ENCODE results near the gene UNC45A. TPM values are rescaled to one million over a fixed set of nuclear protein-coding genes. Genes with fewer than 3 reads are reported as not detected.
A peak's percentile ranks its signal among the peaks of the same experiment; 100 is the strongest.

The UNC45A gene
- total RNA-seq, 1 donor = 14.4 TPM

DNA sequence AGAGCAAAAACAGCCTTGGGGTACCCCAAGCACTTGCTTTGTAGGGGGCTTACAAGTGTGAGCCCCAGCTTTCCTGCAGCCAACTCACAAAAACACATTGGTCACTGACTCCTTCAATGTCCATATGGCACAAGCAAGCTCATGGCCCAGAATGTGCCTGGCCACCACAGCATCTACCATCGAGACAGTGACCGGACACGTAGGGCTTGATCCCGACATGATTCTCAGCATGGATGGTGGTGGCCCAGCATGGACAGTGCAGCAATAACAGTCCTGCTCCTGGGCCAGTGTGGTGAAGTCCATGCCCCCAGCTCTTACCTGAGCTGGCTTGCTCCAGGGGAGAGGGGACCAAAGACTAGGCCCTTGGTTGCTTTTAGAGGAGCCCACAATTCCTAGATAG is 6.0 kb downstream of the UNC45A start:
- no peak overlapping the region for H3K4me3 ChIP-seq (ENCODE audit: low read length)
- peaks cover 6% of the 10 kb centered on the region for H3K4me1 ChIP-seq (ENCODE audit: insufficient read depth, low read length)
- H3K27me3 ChIP-seq (ENCODE audit: insufficient read depth, low read length) = no peaks in the 10 kb centered on the region
- no peaks in the 10 kb centered on the region for H3K9me3 ChIP-seq (ENCODE audit: low read depth, low read length)

DNA sequence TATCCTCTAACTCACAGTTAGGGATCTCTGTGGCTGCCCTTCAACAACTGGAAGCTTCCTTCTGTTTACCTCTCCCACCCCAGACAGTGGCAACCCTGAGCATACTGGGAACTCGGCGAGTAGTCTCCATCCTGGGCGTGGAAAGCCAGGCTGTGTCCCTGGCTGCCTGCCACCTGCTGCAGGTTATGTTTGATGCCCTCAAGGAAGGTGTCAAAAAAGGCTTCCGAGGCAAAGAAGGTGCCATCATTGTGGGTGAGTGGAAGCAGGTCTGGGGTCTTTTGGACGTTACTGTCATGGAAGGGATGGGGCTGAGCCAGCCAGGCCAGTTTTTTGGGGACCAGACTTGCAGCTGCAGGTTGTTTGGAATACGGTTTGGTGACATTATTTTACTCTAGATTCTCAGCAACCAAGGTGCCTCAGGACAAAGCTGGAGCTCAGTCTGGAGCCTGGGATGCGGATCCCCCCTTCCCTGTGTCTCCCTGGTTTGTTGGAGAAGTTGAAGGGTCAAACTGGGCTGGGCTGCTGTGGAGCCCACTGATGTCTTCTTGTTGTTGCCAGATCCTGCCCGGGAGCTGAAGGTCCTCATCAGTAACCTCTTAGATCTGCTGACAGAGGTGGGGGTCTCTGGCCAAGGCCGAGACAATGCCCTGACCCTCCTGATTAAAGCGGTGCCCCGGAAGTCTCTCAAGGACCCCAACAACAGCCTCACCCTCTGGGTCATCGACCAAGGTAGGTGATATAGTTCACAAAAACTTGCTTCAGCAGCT is 7.5 kb downstream of the UNC45A start:
- Histone ChIP-seq H3K9me3 (ENCODE audit: low read depth, low read length) (no peaks in the 10 kb centered on the region), H3K4me3 (ENCODE audit: low read length) (no peak overlapping the region), H3K27me3 (ENCODE audit: insufficient read depth, low read length) (no peaks in the 10 kb centered on the region), H3K4me1 (ENCODE audit: insufficient read depth, low read length) (no peaks in the 10 kb centered on the region)

DNA sequence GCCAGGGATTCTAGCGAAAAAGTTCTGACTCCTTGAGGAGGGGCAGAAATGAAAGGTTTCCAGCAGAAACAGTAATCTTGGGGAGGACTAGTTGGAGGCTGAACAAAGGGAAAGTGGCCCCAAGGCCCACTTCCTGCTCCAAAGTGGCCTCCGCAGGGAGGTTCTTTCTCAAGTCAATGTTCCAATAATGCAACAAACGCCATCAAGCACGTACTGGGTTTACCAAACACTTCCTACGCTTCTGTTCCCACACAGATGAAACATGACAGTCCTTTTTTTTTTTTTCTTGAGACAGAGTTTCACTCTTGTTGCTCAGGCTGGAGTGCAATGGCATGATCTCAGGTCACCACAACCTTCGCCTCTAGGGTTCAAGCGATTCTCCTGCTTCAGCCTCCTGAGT is 10.0 kb downstream of the UNC45A start:
- Histone ChIP-seq H3K4me1 (ENCODE audit: insufficient read depth, low read length) (peaks cover 8% of the 10 kb centered on the region), H3K9me3 (ENCODE audit: low read depth, low read length) (no peaks in the 10 kb centered on the region), H3K4me3 (ENCODE audit: low read length) (no peak overlapping the region), H3K27me3 (ENCODE audit: insufficient read depth, low read length) (no peaks in the 10 kb centered on the region)

DNA sequence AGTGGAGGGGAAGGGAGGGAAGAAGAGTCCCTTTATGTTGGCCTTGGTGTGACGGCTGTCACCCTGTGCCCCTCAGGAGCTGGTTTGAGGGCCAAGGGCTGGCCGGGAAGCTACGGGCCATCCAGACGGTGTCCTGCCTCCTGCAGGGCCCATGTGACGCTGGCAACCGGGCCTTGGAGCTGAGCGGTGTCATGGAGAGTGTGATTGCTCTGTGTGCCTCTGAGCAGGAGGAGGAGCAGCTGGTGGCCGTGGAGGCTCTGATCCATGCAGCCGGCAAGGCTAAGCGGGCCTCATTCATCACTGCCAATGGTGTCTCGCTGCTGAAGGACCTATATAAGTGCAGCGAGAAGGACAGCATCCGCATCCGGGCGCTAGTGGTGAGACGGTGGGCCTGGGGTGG is 11.5 kb downstream of the UNC45A start:
- no peaks in the 10 kb centered on the region for H3K9me3 ChIP-seq (ENCODE audit: low read depth, low read length)
- no peaks in the 10 kb centered on the region for H3K27me3 ChIP-seq (ENCODE audit: insufficient read depth, low read length)
- peaks cover 8% of the 10 kb centered on the region for H3K4me1 ChIP-seq (ENCODE audit: insufficient read depth, low read length)
- no peak overlapping the region for H3K4me3 ChIP-seq (ENCODE audit: low read length)

DNA sequence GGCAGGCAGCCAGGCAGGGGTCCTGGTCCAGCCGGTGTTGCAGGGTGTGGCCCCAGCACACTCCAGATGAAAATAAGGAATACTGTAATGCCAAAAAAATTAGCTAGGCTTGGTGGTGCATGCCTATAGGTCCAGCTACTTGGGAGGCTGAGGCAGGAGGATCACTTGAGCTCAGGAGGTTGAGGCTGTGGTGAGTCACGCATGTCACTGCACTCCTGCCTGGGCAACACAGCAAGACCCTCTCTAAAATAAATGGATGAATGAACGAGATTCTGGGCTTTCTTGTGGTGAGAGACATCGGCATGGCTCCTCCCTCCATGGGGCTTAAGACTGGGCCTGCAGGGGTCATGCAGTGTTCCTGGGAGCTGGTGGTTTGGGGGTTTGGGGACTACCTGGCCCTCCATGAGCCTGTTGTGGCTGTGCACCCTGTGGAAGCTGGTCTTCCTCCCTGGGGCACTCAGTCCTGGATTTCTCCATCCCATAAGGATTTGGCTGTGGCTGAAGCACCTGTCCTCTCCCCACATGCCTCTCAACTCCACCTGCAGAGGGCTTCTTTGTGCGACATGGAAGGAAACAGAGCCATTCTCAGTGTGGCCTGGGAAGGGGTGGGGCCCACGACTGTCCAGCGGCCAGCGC is 12.0 kb downstream of the UNC45A start:
- Histone ChIP-seq H3K4me1 (ENCODE audit: insufficient read depth, low read length) (peaks cover 8% of the 10 kb centered on the region), H3K9me3 (ENCODE audit: low read depth, low read length) (no peaks in the 10 kb centered on the region), H3K4me3 (ENCODE audit: low read length) (no peak overlapping the region), H3K27me3 (ENCODE audit: insufficient read depth, low read length) (no peaks in the 10 kb centered on the region)

DNA sequence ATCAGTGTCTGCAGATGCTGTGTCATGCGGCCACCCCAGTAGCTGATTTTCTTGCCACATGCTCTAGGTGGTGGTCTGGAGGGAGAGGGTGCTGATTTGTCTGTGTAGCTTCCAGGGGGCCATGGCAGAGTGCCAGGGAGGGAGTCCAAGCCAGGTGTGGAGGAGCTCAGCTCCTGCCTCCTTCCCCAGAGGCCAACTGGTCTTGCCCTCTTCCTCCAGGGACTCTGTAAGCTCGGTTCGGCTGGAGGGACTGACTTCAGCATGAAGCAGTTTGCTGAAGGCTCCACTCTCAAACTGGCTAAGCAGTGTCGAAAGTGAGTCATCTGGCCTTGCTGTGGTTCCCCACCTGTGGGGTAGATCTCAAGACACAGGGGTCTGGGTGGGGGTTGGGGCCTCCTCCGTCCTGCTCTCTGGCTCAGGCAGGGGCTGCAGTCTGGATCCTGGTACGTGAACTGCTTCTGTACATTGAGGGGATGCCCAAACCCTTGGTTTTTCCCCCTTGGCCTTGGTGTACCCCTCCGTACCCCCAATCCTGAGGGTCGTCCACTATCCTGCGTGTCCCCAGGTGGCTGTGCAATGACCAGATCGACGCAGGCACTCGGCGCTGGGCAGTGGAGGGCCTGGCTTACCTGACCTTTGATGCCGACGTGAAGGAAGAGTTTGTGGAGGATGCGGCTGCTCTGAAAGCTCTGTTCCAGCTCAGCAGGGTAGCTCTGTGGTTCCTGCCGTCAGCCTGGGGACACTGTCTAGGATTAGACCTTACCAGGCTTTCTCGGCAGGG is 12.7 kb downstream of the UNC45A start:
- Histone ChIP-seq H3K27me3 (ENCODE audit: insufficient read depth, low read length) (no peaks in the 10 kb centered on the region), H3K4me3 (ENCODE audit: low read length) (no peak overlapping the region), H3K4me1 (ENCODE audit: insufficient read depth, low read length) (peaks cover 8% of the 10 kb centered on the region), H3K9me3 (ENCODE audit: low read depth, low read length) (no peaks in the 10 kb centered on the region)

DNA sequence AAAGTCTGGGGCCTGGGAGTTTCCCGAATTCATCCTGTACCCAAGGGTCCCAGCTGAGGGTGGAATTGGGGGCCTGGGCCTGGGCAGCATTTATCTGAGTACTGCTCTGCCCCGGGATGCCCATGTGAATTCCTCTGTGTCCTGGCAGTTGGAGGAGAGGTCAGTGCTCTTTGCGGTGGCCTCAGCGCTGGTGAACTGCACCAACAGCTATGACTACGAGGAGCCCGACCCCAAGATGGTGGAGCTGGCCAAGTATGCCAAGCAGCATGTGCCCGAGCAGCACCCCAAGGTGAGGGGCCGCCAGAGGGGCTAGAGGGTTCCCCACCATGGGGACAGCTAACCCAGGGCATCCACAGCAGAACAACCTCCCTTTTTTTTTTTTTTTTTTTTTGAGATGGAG is 13.4 kb downstream of the UNC45A start:
- Histone ChIP-seq H3K27me3 (ENCODE audit: insufficient read depth, low read length) (no peaks in the 10 kb centered on the region), H3K9me3 (ENCODE audit: low read depth, low read length) (no peaks in the 10 kb centered on the region), H3K4me1 (ENCODE audit: insufficient read depth, low read length) (peaks cover 8% of the 10 kb centered on the region), H3K4me3 (ENCODE audit: low read length) (no peak overlapping the region)

DNA sequence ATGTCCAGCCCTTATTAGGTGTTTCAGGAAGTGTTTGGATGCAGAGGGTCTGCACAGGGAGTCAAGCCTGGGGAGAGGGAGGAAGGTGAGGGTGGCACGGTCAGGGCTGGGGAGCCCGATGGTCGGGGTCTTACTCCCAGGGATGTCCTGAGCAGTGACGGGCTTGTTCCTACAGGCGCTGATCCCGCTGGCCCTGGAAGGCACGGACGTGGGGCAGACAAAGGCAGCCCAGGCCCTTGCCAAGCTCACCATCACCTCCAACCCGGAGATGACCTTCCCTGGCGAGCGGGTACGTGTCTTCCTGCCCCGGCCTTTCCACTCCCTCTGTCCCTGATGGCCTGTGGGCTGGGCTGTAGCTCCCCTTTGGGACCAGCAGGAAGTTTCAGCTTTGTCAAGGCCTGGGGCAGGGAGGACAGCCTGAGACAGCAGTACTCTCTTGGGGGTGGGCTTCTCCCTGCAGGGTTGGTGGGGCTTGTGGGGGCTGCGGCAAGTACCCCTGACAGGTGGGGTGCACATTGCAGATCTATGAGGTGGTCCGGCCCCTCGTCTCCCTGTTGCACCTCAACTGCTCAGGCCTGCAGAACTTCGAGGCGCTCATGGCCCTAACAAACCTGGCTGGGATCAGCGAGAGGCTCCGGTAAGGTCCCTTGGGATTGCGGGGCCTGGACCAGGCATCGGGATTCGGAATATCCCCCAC is 15.0 kb downstream of the UNC45A start:
- no peak overlapping the region for H3K4me3 ChIP-seq (ENCODE audit: low read length)
- H3K4me1 ChIP-seq (ENCODE audit: insufficient read depth, low read length) = peaks cover 16% of the 10 kb centered on the region
- no peaks in the 10 kb centered on the region for H3K27me3 ChIP-seq (ENCODE audit: insufficient read depth, low read length)
- no peaks in the 10 kb centered on the region for H3K9me3 ChIP-seq (ENCODE audit: low read depth, low read length)

DNA sequence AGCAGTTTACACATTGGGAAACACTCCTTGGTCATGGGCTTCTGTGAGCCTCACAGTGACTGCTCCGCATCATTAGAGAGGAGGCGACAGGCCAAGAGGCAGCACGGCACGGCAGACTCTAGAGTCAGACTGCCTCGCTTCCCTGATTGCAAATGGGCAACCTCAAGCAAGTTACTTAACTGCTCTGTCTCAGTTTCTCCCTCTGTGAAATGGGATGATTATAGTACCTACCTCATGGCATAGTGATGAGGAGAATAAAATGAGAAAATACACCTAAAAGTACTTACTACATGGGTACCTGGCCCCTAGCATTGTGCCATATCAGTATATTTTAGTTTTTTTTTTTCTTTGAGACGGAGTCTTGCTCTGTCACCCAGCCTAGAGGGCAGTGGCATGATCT is 15.6 kb downstream of the UNC45A start:
- Histone ChIP-seq H3K4me1 (ENCODE audit: insufficient read depth, low read length) (peaks cover 22% of the 10 kb centered on the region), H3K4me3 (ENCODE audit: low read length) (no peak overlapping the region), H3K27me3 (ENCODE audit: insufficient read depth, low read length) (no peaks in the 10 kb centered on the region), H3K9me3 (ENCODE audit: low read depth, low read length) (no peaks in the 10 kb centered on the region)

DNA sequence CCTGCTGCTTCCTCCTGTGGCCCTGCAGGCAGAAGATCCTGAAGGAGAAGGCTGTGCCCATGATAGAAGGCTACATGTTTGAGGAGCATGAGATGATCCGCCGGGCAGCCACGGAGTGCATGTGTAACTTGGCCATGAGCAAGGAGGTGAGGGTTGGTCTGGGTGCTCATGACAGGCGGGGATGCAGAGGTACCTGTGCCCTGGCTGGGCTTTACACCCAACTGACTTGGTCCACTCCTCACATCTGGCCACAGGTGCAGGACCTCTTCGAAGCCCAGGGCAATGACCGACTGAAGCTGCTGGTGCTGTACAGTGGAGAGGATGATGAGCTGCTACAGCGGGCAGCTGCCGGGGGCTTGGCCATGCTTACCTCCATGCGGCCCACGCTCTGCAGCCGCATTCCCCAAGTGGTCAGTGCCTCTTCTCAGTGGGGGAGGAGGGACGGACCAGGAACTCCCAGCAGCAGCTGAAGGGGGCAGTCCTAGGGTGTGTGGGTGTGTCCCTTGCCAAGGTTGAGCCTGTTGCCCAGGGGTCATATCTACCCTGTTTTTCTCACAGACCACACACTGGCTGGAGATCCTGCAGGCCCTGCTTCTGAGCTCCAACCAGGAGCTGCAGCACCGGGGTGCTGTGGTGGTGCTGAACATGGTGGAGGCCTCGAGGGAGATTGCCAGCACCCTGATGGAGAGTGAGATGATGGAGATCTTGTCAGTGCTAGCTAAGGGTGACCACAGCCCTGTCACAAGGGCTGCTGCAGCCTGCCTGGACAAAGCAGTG is 18.0 kb downstream of the UNC45A start:
- no peaks in the 10 kb centered on the region for H3K27me3 ChIP-seq (ENCODE audit: insufficient read depth, low read length)
- H3K4me3 ChIP-seq (ENCODE audit: low read length) = no peak overlapping the region
- no peaks in the 10 kb centered on the region for H3K9me3 ChIP-seq (ENCODE audit: low read depth, low read length)
- H3K4me1 ChIP-seq (ENCODE audit: insufficient read depth, low read length) = peaks cover 33% of the 10 kb centered on the region

DNA sequence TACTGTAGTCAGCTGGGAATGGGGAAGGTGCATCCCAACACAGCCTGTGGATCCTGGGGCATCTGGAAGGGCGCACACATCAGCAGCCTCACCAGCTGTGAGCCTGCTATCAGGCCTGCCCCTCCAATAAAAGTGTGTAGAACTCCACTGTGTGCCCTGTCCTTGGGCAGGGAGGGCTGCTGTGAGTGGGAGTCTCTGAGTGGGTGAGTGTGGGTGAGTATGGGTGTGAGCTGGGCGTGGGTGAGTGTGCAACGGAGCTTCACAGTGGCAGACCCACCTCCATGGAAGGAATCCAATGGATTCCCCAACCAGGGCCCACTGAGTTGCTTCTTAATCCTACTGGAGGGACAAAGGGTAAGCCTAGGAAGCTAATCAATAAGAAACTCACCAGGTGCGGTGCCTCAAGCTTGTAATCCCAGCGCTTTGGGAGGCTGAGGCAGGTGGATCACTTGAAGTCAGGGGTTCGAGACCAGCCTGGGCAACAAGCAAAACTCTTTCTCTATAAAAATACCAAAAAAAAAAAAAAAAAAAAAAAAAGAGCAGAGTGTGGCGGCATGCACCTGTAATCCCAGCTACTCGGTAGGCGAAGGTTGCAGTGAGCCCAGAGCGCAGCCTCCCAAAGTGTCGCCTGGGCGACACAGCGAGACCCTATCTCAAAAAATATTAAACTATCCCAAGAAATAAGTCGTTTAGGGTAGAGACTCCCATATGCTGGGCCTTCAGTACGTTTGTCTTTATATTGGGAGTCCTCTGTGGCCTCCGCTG is 19.0 kb downstream of the UNC45A start:
- no peaks in the 10 kb centered on the region for H3K27me3 ChIP-seq (ENCODE audit: insufficient read depth, low read length)
- peaks cover 32% of the 10 kb centered on the region for H3K4me1 ChIP-seq (ENCODE audit: insufficient read depth, low read length)
- H3K4me3 ChIP-seq (ENCODE audit: low read length) = peak overlapping the region; percentile 93
- no peaks in the 10 kb centered on the region for H3K9me3 ChIP-seq (ENCODE audit: low read depth, low read length)

DNA sequence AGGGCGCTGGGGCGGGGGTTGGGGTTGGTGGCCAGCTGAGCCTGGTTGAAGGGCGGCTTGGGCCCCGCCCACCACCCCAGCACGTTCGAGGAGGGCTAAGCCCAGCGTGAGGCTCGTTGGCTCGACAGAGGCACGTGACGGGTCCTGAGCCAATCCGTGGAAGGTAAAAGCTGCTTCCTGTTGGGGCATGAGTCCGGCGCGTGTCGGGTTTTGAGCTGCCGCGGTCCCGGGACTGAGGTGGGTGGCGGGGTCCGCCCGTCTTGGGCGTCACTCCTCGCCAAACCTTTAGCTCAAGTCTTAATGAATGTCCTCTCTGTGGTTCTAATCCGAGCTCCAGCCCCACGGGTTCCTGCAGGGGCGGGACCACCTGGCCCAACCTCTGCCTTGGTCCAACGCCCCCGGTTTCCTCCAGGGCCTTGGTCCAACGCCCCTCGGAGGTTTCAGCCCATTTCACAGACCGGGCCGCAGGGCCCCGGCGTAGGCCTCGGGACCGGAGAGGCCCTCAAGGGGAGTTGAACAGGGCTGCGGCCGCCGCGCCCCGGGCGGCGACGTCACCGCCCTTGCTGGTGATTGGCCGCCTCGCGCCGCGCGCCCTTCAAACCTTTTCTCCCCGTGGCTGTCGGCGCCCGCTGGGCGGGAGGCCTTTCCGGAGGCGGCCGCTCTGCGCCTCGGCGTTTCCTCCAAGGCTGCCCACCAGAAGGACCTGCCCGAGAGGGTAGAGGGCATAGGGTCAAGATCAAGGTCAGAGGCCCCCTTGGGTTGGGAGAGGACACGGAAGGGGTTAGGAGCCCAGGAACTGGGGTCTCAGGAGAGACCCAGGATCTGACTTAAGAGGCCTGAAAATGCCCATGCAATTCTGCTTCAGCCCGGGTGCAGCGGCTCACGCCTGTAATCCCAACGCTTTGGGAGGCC is 19.9 kb downstream of the UNC45A start, which contains the start of gene RCCD1:
RCCD1 (plus strand) TSS at position 173 of the 912 bp plus-strand sequence. CDS start 1,851 bp downstream, outside the sequence.
- peaks cover 24% of the 10 kb centered on the region for H3K4me1 ChIP-seq (ENCODE audit: insufficient read depth, low read length)
- no peaks in the 10 kb centered on the region for H3K27me3 ChIP-seq (ENCODE audit: insufficient read depth, low read length)
- H3K9me3 ChIP-seq (ENCODE audit: low read depth, low read length) = no peaks in the 10 kb centered on the region
- peak within 1 kb of the TSS; percentile 93 for H3K4me3 ChIP-seq (ENCODE audit: low read length)
